PC-3 (cell line): ENCODE measurements around the gene MED8. TPM values are rescaled to one million over a fixed set of nuclear protein-coding genes. Genes with fewer than 3 reads are reported as not detected.
"Not testable (repeated sequence)": the region's sequence is repeated elsewhere in the genome, so short reads cannot be mapped to it uniquely, and the experiment has no call there.

ENCODE experiments used
- ATAC-seq: fragments of 200-7000 bp; cut with Tn5 transposase; 2 replicates; pipeline ENCODE4 v1.9.1; 2020; ENCODE audit warnings: mild to moderate bottlenecking, moderate library complexity
- BruUV-seq: library from RNA; stranded (reverse); fragments of 400-500 nt; replicated peaks from 2 replicates; lab custom pipeline; 2021; lab: Mats Ljungman, UMichigan
- CTCF ChIA-PET: fragments of 300-600 bp; sonication (Branson Sonifier 250); formaldehyde crosslinking; loops from one replicate; lab custom pipeline; 2022; ENCODE audit warnings: antibody characterized with exemption; lab: Charles Lee
- POLR2A ChIA-PET: fragments of 300-600 bp; sonication (Branson Sonifier 250); formaldehyde crosslinking; loops from one replicate; lab custom pipeline; 2022; ENCODE audit warnings: antibody characterized with exemption; ENCODE audit not compliant: unreplicated experiment; lab: Charles Lee
- DNase-seq: peaks from one replicate; pipeline ENCODE4 v3.0.0-alpha.2; 2015
- H2AFZ ChIP-seq: fragments of 300-600 bp; sonication (generic); 2 replicates; pipeline ENCODE4 v1.6.0; 2016; ENCODE audit warnings: antibody characterized with exemption, low read length
- H3F3A ChIP-seq: fragments of 300-600 bp; sonication (generic); one replicate; pipeline ENCODE4 v1.6.0; 2017; ENCODE audit warnings: antibody characterized with exemption, low read length, control low read depth, mild to moderate bottlenecking; ENCODE audit not compliant: unreplicated experiment
- H3K27ac ChIP-seq: fragments of 300-600 bp; sonication (generic); 2 replicates; pipeline ENCODE4 v1.5.1; 2016; ENCODE audit warnings: mild to moderate bottlenecking, low read length
- H3K27me3 ChIP-seq: fragments of 300-600 bp; sonication (generic); 2 replicates; pipeline ENCODE4 v1.6.1; 2016; ENCODE audit warnings: low read length, mixed read lengths
- H3K36me3 ChIP-seq: fragments of 300-600 bp; sonication (generic); 2 replicates; pipeline ENCODE4 v1.6.1; 2016; ENCODE audit warnings: low read depth, mixed run types, low read length, mixed read lengths
- H3K4me1 ChIP-seq: fragments of 300-600 bp; sonication (generic); 2 replicates; pipeline ENCODE4 v1.5.1; 2016; ENCODE audit warnings: low read length; ENCODE audit not compliant: insufficient read depth
- H3K4me2 ChIP-seq: fragments of 300-600 bp; sonication (generic); 2 replicates; pipeline ENCODE4 v1.6.0; 2016; ENCODE audit warnings: low read length
- H3K4me3 ChIP-seq: fragments of 300-600 bp; sonication (generic); 2 replicates; pipeline ENCODE4 v1.5.1; 2016; ENCODE audit warnings: mild to moderate bottlenecking, low read length, mixed read lengths
- H3K79me2 ChIP-seq: fragments of 300-600 bp; sonication (generic); 2 replicates; pipeline ENCODE4 v1.6.1; 2017; ENCODE audit warnings: low read length, mixed read lengths
- H3K9ac ChIP-seq: fragments of 300-600 bp; sonication (generic); 2 replicates; pipeline ENCODE4 v1.6.0; 2016; ENCODE audit warnings: mild to moderate bottlenecking, low read length
- H3K9me2 ChIP-seq: fragments of 300-600 bp; sonication (generic); replicated peaks from 2 replicates; pipeline ENCODE4 v1.6.1; 2016; ENCODE audit warnings: mixed run types, low read length, mixed read lengths
- H3K9me3 ChIP-seq: fragments of 300-600 bp; sonication (generic); 2 replicates; pipeline ENCODE4 v1.6.1; 2016; ENCODE audit warnings: low read length, mixed read lengths
- H4K20me1 ChIP-seq: fragments of 300-600 bp; sonication (generic); 2 replicates; pipeline ENCODE4 v1.6.1; 2016; ENCODE audit warnings: low read length, mixed read lengths
- CTCF ChIP-seq: fragments of 300-600 bp; sonication (generic); conservative IDR thresholded peaks from 2 replicates; pipeline ENCODE4 v1.5.1; 2017; ENCODE audit warnings: antibody characterized with exemption, low read depth, mild to moderate bottlenecking, low read length
- EZH2 ChIP-seq: fragments of 300-600 bp; sonication (generic); IDR thresholded peaks from one replicate; pipeline ENCODE4 v1.6.1; 2017; ENCODE audit warnings: antibody characterized with exemption, mild to moderate bottlenecking, low read length; ENCODE audit not compliant: unreplicated experiment
- EZH2phosphoT487 ChIP-seq: fragments of 300-600 bp; sonication (generic); IDR thresholded peaks from 2 replicates; pipeline ENCODE4 v1.6.1; 2018; ENCODE audit warnings: mild to moderate bottlenecking, antibody characterized with exemption, low read length, borderline replicate concordance
- intact Hi-C: fragments of 100-400 bp; cut with micrococcal nuclease; formaldehyde crosslinking; loops from 2 replicates; pipeline ENCODE4 v1.9.0; 2023
- total RNA-seq: library from RNA; depleted of rRNA; stranded (reverse); fragments of >200 nt; gene quantifications from 2 replicates; pipeline ENCODE4 v1.2.3, GENCODE V29; 2014

The MED8 gene
- total RNA-seq, 1 experiment from 2014 or later: 41.8 TPM

GRCh38 chr1:43372172-43372571, 17.4 kb downstream of the MED8 start:
- Histone ChIP-seq H3K79me2 (peaks cover 28% of the 10 kb centered on the region), H3K9me2 (no peaks in the 10 kb centered on the region), H3K4me1 (peaks cover 47% of the 10 kb centered on the region), H3K9me3 (no peaks in the 10 kb centered on the region), H4K20me1 (no peaks in the 10 kb centered on the region), H3K4me3 (peak overlapping the region; percentile 25), H3K27me3 (no peaks in the 10 kb centered on the region), H2AFZ (no peak overlapping the region), H3K27ac (peak overlapping the region; percentile 90), H3K4me2 (peak overlapping the region; percentile 67), H3F3A (peaks cover 19% of the 10 kb centered on the region), H3K9ac (0 out of 2 replicates have a peak overlapping the region, but pooled peaks have one; percentile 18), H3K36me3 (no peaks in the 10 kb centered on the region)
- CTCF ChIA-PET: no interaction called here
- BruUV-seq: no TSS peak
- intact Hi-C loops: no loop called here
- POLR2A ChIA-PET: interaction anchor here (0.7 kb wide), 1 partner anchor 82 kb away, joined by 8 read pairs; no protein-coding TSS in a partner anchor
- TF ChIP-seq EZH2 (no peak), CTCF (no peak), EZH2phosphoT487 (no peak)
- ATAC-seq (no peak), DNase-seq (peak; percentile 60)

- Histone ChIP-seq H3K9me3 (no peaks in the 10 kb centered on the region), H2AFZ (no peak overlapping the region), H3F3A (peaks cover 19% of the 10 kb centered on the region), H3K36me3 (no peaks in the 10 kb centered on the region), H3K27me3 (no peaks in the 10 kb centered on the region), H3K9me2 (no peaks in the 10 kb centered on the region), H3K79me2 (peaks cover 44% of the 10 kb centered on the region), H3K27ac (no peak overlapping the region), H3K4me3 (no peak overlapping the region), H3K4me1 (peaks cover 60% of the 10 kb centered on the region), H4K20me1 (no peaks in the 10 kb centered on the region), H3K4me2 (0 out of 2 replicates have a peak overlapping the region, but pooled peaks have one; percentile 0), H3K9ac (no peak overlapping the region)
- intact Hi-C loops: no loop called here
- DNase-seq (no peak), ATAC-seq (no peak)
- POLR2A ChIA-PET: no interaction called here
- BruUV-seq: no TSS peak
- CTCF ChIA-PET: no interaction called here
- TF ChIP-seq CTCF (no peak), EZH2 (no peak), EZH2phosphoT487 (no peak)
These were observed 19.0 kb downstream of the MED8 start for GRCh38 chr1:43370564-43370963.

GRCh38 chr1:43369779-43370178, 19.8 kb downstream of the MED8 start:
- H3K9me2 ChIP-seq, ATAC-seq, intact Hi-C loops, H3K4me2 ChIP-seq, H3K27me3 ChIP-seq, BruUV-seq, H4K20me1 ChIP-seq, H3K9ac ChIP-seq, H3K27ac ChIP-seq, H3K9me3 ChIP-seq, DNase-seq, CTCF ChIA-PET, H3K4me3 ChIP-seq, H3K36me3 ChIP-seq, H2AFZ ChIP-seq, POLR2A ChIA-PET: not testable (repeated sequence)
- Histone ChIP-seq H3K79me2 (peaks cover 52% of the 10 kb centered on the region), H3K4me1 (peaks cover 68% of the 10 kb centered on the region), H3F3A (peaks cover 19% of the 10 kb centered on the region)
